ENCODE measurements around the gene NSG2. TPM values are rescaled to one million over a fixed set of nuclear protein-coding genes. Genes with fewer than 3 reads are reported as not detected.

The NSG2 gene
- not detected for total RNA-seq

DNA sequence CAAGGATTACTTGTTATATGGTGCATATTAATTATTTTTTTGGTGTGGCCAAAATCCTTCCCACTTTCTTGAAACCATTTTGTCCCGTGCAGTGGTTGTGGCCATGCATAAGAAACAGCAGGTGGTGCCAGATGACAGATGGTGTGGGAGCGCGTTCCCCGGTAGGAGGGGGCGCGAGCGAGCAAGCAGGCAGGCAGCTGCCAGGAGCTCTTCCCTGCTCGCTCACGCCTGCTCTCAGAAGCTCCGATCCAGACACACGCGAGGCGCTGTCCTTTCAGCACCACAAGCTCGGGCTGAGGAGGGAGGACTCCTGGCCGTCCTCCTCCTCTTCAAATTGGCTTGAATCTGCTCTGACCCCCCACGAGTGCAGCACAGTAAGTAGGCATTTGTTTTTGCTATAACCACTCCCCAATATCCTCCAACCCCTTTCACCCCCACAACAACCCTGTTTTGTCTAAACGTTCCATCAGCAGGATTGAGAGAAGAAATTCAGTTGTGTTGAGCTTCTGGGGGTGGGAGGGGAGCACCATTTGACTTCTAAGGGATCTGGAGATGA lies at the start of gene NSG2:
Gene NSG2, plus strand, starts transcription at position 237 of the 556 bp plus-strand sequence. CDS start 1,050 bp downstream, outside the sequence.
- H3K4me3 ChIP-seq: no peak within 1 kb of the TSS
- intact Hi-C loops (cut with DNase I; ENCODE audit: low total_unique reads): loop anchor here (1.0 kb wide), 1 partner anchor 267 kb away; no protein-coding TSS in a partner anchor
- H3K4me1 ChIP-seq: no peaks in the 10 kb centered on the region
- TF ChIP-seq, protein P1, sequence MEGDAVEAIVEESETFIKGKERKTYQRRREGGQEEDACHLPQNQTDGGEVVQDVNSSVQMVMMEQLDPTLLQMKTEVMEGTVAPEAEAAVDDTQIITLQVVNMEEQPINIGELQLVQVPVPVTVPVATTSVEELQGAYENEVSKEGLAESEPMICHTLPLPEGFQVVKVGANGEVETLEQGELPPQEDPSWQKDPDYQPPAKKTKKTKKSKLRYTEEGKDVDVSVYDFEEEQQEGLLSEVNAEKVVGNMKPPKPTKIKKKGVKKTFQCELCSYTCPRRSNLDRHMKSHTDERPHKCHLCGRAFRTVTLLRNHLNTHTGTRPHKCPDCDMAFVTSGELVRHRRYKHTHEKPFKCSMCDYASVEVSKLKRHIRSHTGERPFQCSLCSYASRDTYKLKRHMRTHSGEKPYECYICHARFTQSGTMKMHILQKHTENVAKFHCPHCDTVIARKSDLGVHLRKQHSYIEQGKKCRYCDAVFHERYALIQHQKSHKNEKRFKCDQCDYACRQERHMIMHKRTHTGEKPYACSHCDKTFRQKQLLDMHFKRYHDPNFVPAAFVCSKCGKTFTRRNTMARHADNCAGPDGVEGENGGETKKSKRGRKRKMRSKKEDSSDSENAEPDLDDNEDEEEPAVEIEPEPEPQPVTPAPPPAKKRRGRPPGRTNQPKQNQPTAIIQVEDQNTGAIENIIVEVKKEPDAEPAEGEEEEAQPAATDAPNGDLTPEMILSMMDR (IDR thresholded peaks at IDR 0.05 in 4 of 5, conservative IDR thresholded peaks at IDR 0.05 in 1 of 5): peak in 3 of 5 experiments; percentile 34 to 46 (median 35)
- no peak for TF ChIP-seq POLR2A (IDR thresholded peaks at IDR 0.05)
- no peaks in the 10 kb centered on the region for H3K36me3 ChIP-seq
- in situ Hi-C loops (cut with MboI; ENCODE audit: low sequenced_read_pairs in 4 of 4): loop anchor here in 2 of 4 donors (25.0 kb wide), 1 partner anchor 267 kb away; no protein-coding TSS in a partner anchor
- ATAC-seq (peak; percentile 53 to 70), DNase-seq (peak; percentile 25 to 46)
- H3K27me3 ChIP-seq: peaks cover 0 to 2% (median 0%) of the 10 kb centered on the region in 3 donors
- H3K9me3 ChIP-seq: no peaks in the 10 kb centered on the region
- no peak within 1 kb of the TSS for H3K27ac ChIP-seq

DNA sequence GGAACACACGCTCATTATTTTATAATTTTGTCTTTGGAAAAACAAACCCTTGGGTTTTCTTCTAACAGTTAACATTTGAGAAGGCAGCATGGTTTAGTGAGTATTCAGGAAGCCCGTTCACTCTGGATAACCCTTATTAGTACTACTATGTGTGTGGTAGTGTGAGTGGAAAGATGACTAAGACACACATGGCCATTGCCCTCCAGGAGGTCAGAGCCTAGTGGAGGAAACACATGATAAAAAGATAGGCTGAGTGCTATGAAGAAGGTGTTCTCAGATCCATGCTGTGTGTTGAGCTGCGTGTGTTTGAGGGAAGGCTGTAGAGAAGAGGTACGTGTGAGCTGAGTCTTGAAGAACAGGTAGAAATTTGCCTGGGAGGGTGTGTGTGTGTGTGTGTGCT lies 48.2 kb upstream of the NSG2 start:
- no peaks in the 10 kb centered on the region for H3K4me1 ChIP-seq

DNA sequence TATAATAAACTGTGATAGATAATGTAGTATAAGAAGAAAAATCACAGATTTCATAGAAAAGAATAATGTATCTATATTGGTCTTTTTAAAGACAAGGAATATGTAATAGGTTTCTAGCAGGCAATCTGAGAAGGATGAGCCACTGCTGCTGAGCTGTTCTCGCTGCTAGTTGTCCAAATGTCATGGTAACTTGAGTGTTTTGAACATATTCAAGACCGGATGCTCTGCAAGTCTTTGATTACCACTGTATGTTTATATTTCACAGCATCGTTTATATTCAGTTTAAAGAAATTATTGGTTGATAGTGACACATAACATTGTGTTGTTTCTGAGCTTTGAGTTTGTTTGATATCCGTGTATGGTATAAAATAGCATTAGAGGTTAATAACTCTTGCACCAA lies 47.0 kb upstream of the NSG2 start:
- Histone ChIP-seq H3K9me3 (no peaks in the 10 kb centered on the region), H3K36me3 (no peaks in the 10 kb centered on the region), H3K27me3 (peaks cover 0 to 2% (median 0%) of the 10 kb centered on the region in 3 donors), H3K27ac (no peak overlapping the region), H3K4me1 (no peaks in the 10 kb centered on the region), H3K4me3 (no peak overlapping the region)
- in situ Hi-C loops (cut with MboI; ENCODE audit: low sequenced_read_pairs in 4 of 4) (loop anchor here in 3 of 4 donors (25.0 kb wide), 2 partner anchors 686 to 711 kb away; no protein-coding TSS in a partner anchor), intact Hi-C loops (cut with DNase I; ENCODE audit: low total_unique reads) (no loop called here)
- ATAC-seq (no peak), DNase-seq (no peak)
- TF ChIP-seq POLR2A (IDR thresholded peaks at IDR 0.05): no peak
- TF ChIP-seq, protein P1 (IDR thresholded peaks at IDR 0.05 in 4 of 5, conservative IDR thresholded peaks at IDR 0.05 in 1 of 5): no peak

More for the DNA sequence above, 48.2 kb upstream of the NSG2 start:
- in situ Hi-C loops (cut with MboI; ENCODE audit: low sequenced_read_pairs in 4 of 4) (loop anchor here in 3 of 4 donors (25.0 kb wide), 2 partner anchors 685 to 710 kb away; no protein-coding TSS in a partner anchor), intact Hi-C loops (cut with DNase I; ENCODE audit: low total_unique reads) (no loop called here)
- Histone ChIP-seq H3K9me3 (no peaks in the 10 kb centered on the region), H3K4me3 (no peak overlapping the region), H3K27me3 (peaks cover 0 to 2% (median 0%) of the 10 kb centered on the region in 3 donors), H3K27ac (no peak overlapping the region), H3K36me3 (no peaks in the 10 kb centered on the region)
- TF ChIP-seq, protein P1 (IDR thresholded peaks at IDR 0.05 in 4 of 5, conservative IDR thresholded peaks at IDR 0.05 in 1 of 5): no peak
- TF ChIP-seq POLR2A (IDR thresholded peaks at IDR 0.05): no peak
- no peak for DNase-seq
- ATAC-seq: no peak

DNA sequence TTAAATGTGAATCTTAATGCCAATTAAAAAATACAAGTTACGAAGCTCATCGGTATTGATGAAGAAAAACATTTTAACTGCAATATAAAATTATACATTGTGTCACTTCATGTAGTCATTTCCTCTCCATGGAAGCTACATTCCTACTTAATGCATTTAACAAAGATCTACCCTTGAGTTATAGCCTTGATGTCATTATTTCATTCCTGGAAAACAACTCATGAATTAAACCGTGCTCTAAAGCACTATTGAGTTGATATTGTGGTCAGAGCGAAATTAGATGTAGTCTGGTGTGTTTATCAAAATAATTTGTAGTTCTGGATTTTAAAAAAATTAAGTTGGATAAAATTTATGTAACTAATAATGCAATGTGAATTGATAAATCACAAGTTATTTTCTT lies 45.4 kb upstream of the NSG2 start:
- no peak overlapping the region for H3K27ac ChIP-seq
- intact Hi-C loops (cut with DNase I; ENCODE audit: low total_unique reads): no loop called here
- no peak for ATAC-seq
- H3K4me1 ChIP-seq: no peaks in the 10 kb centered on the region
- no peak overlapping the region for H3K4me3 ChIP-seq
- H3K36me3 ChIP-seq: no peaks in the 10 kb centered on the region
- H3K9me3 ChIP-seq: no peaks in the 10 kb centered on the region
- H3K27me3 ChIP-seq: peaks cover 0 to 2% (median 0%) of the 10 kb centered on the region in 3 donors
- in situ Hi-C loops (cut with MboI; ENCODE audit: low sequenced_read_pairs in 4 of 4): no loop called here
- DNase-seq: no peak
- no peak for TF ChIP-seq POLR2A (IDR thresholded peaks at IDR 0.05)
- TF ChIP-seq, protein P1 (IDR thresholded peaks at IDR 0.05 in 4 of 5, conservative IDR thresholded peaks at IDR 0.05 in 1 of 5): no peak
